GM11168 (cell line): ENCODE measurements around the gene MYOCD.

ENCODE experiments used
- in situ Hi-C: fragments of 300-500 bp; cut with MboI; formaldehyde crosslinking; loops from one replicate; pipeline ENCODE4 v1.12.0; 2022; ENCODE audit warnings: low sequenced_read_pairs; ENCODE audit not compliant: unreplicated experiment

MYOCD gene

GRCh38 chr17:12640364-12640763, 25.3 kb upstream of the MYOCD start:
- in situ Hi-C loops, result no loop called here

- in situ Hi-C loops, result no loop called here
These were observed 24.6 kb upstream of the MYOCD start for GRCh38 chr17:12641084-12641483.

- in situ Hi-C loops, result no loop called here
These were observed 23.7 kb upstream of the MYOCD start for GRCh38 chr17:12642034-12642433.

GRCh38 chr17:12643822-12644221, 21.9 kb upstream of the MYOCD start:
- in situ Hi-C loops, result no loop called here

- in situ Hi-C loops, result no loop called here
These were observed 21.1 kb upstream of the MYOCD start for GRCh38 chr17:12644623-12645022.

GRCh38 chr17:12646761-12647422, 18.8 kb upstream of the MYOCD start:
- in situ Hi-C loops, result no loop called here

GRCh38 chr17:12648498-12648897, 17.2 kb upstream of the MYOCD start:
- in situ Hi-C loops, result no loop called here

- in situ Hi-C loops, result no loop called here
These were observed 9.8 kb upstream of the MYOCD start for GRCh38 chr17:12655936-12656335.

GRCh38 chr17:12656354-12656753, 9.3 kb upstream of the MYOCD start:
- in situ Hi-C loops, result no loop called here

GRCh38 chr17:12659500-12659899, 6.2 kb upstream of the MYOCD start:
- in situ Hi-C loops, result no loop called here

GRCh38 chr17:12664252-12664651, 1.4 kb upstream of the MYOCD start:
- in situ Hi-C loops, result no loop called here

GRCh38 chr17:12664894-12665262, 812 bp upstream of the MYOCD start:
- in situ Hi-C loops, result no loop called here

GRCh38 chr17:12666718-12667117, 1.0 kb downstream of the MYOCD start:
- in situ Hi-C loops, result no loop called here

- in situ Hi-C loops, result no loop called here
These were observed 1.7 kb downstream of the MYOCD start for GRCh38 chr17:12667299-12667958.

GRCh38 chr17:12671906-12672305, 6.2 kb downstream of the MYOCD start:
- in situ Hi-C loops, result no loop called here

- in situ Hi-C loops, result no loop called here
These were observed 7.3 kb downstream of the MYOCD start for GRCh38 chr17:12672947-12673346.

GRCh38 chr17:12673788-12674187, 8.1 kb downstream of the MYOCD start:
- in situ Hi-C loops, result no loop called here

GRCh38 chr17:12680407-12680897, 14.8 kb downstream of the MYOCD start:
- in situ Hi-C loops, result no loop called here

GRCh38 chr17:12680993-12681392, 15.3 kb downstream of the MYOCD start:
- in situ Hi-C loops, result no loop called here

- in situ Hi-C loops, result no loop called here
These were observed 17.6 kb downstream of the MYOCD start for GRCh38 chr17:12683299-12683698.

GRCh38 chr17:12686486-12686885, 20.8 kb downstream of the MYOCD start:
- in situ Hi-C loops, result no loop called here

- in situ Hi-C loops, result no loop called here
These were observed 22.7 kb downstream of the MYOCD start for GRCh38 chr17:12688382-12688781.
